HG03060 (cell line): ENCODE results near the gene TSPAN2.
"Not testable (repeated sequence)": the region's sequence is repeated elsewhere in the genome, so short reads cannot be mapped to it uniquely, and the experiment has no call there.

Source experiments
- ATAC-seq: cut with Tn5 transposase; IDR thresholded peaks from one replicate; pipeline ENCODE4 v1.9.1; 2021; ENCODE audit warnings: low read depth, moderate number of reproducible peaks; ENCODE audit not compliant: unreplicated experiment

Gene TSPAN2

GRCh38 chr1:115051850-115052249, 37.5 kb downstream of the TSPAN2 start:
- ATAC-seq, result no peak

- ATAC-seq, result no peak
Measured at GRCh38 chr1:115046751-115047150, 42.6 kb downstream of the TSPAN2 start.

- no peak for ATAC-seq
Measured at GRCh38 chr1:115041654-115042053, 47.6 kb downstream of the TSPAN2 start.

GRCh38 chr1:115040501-115040900, 48.8 kb downstream of the TSPAN2 start:
- no peak for ATAC-seq

GRCh38 chr1:115036814-115037507, 52.3 kb downstream of the TSPAN2 start:
- ATAC-seq, result no peak

GRCh38 chr1:115035652-115036051, 53.7 kb downstream of the TSPAN2 start:
- ATAC-seq, result no peak

GRCh38 chr1:115031595-115031994, 57.7 kb downstream of the TSPAN2 start:
- ATAC-seq, result no peak

GRCh38 chr1:115029526-115029925, 59.8 kb downstream of the TSPAN2 start, which contains the start of gene TSHB:
Gene TSHB (plus strand): TSS chr1:115029826. CDS start chr1:115033363, 3,537 bp downstream.
- ATAC-seq, result no peak

GRCh38 chr1:115023593-115023992, 65.7 kb downstream of the TSPAN2 start:
- ATAC-seq, result no peak

- ATAC-seq, result no peak
Measured at GRCh38 chr1:115021145-115021544, 68.2 kb downstream of the TSPAN2 start.

GRCh38 chr1:115019549-115019948, 69.8 kb downstream of the TSPAN2 start:
- ATAC-seq, result not testable (repeated sequence)

- no peak for ATAC-seq
Measured at GRCh38 chr1:115013792-115014191, 75.5 kb downstream of the TSPAN2 start.

- ATAC-seq, result no peak
Measured at GRCh38 chr1:115012434-115012833, 76.9 kb downstream of the TSPAN2 start.

- ATAC-seq, result no peak
Measured at GRCh38 chr1:115012006-115012405, 77.3 kb downstream of the TSPAN2 start.

GRCh38 chr1:115006191-115006590, 83.1 kb downstream of the TSPAN2 start:
- no peak for ATAC-seq
